ENCODE data around the gene TARS2.

The TARS2 gene, protein sequence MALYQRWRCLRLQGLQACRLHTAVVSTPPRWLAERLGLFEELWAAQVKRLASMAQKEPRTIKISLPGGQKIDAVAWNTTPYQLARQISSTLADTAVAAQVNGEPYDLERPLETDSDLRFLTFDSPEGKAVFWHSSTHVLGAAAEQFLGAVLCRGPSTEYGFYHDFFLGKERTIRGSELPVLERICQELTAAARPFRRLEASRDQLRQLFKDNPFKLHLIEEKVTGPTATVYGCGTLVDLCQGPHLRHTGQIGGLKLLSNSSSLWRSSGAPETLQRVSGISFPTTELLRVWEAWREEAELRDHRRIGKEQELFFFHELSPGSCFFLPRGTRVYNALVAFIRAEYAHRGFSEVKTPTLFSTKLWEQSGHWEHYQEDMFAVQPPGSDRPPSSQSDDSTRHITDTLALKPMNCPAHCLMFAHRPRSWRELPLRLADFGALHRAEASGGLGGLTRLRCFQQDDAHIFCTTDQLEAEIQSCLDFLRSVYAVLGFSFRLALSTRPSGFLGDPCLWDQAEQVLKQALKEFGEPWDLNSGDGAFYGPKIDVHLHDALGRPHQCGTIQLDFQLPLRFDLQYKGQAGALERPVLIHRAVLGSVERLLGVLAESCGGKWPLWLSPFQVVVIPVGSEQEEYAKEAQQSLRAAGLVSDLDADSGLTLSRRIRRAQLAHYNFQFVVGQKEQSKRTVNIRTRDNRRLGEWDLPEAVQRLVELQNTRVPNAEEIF

DNA sequence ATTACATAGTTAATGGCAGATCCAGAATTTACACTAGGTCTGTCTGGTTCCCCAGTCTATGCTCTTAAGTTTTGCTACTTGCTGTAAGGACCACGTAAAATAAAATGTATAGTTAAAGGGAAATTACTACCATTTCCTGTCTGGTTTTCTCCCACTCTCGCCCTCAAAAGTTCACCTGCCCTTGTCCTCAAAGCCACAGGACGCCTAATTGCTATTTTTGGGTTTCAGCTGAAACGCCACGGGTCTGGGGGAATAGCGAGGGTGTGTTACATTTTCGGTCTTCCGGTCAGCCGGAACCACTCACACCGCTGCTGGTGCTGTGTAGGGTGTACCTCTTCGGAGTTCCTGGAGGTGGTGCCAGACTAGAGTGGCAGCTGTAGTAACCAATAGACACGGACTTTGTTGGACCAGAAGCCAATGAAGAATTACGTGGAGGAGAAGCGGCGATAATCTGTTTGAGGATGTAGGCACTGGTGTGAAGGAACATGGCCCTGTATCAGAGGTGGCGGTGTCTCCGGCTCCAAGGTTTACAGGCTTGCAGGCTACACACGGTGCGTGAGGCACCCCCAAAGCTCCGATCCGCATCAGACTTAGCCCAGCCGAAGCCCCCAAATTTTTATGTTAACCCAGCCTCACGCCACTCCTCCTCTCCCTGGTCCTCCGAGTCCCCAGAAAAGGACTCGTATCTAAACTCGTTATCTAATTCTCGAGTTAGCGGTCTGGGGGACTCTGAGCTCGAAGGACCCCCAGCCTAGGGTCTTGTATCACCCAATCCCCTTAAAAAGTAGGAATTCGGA lies at the start of gene TARS2:
Gene TARS2, plus strand, starts transcription at position 454 of the 797 bp plus-strand sequence. Its CDS starts 32 bp downstream, at position 486.
- DNase-seq: peak; percentile 100

DNA sequence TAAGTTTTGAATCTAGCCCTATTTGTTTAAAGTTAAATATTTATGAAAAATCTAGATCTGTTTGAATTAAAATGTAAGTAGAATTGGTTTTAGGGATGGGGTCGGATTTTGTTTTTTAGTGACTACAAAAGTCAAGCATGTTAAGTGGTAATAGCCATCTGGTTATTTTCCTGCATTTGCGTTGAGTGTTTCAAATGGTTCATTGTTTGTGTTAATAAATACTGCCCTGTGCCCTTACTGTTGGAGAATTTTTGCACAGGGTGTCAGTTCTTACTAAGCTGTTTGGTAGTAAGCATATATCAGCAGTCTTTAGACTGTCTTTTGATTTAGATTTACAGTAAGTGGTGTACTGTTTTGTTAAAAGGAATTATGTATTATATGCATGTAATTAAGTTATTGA lies 46.1 kb upstream of the TARS2 start:
- DNase-seq: no peak

DNA sequence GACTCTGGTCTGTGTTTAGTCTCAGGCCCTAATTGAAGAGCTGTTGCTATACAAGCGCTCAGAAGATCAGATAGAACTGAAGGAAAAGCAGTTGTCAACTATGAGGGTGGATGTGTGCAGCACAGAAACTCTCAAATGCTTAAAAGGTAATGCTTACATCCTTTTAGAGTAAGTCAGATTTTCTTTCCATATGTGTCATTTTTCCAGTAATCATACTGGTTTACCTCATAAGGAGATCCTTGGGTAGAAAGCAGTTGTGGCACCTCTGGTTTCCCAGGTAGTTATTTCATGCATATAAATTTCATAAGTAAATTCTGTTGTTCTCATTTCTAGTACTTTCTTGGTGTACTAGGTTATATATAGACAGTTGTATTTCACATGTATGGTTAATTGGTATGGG lies 43.0 kb upstream of the TARS2 start:
- DNase-seq: no peak

DNA sequence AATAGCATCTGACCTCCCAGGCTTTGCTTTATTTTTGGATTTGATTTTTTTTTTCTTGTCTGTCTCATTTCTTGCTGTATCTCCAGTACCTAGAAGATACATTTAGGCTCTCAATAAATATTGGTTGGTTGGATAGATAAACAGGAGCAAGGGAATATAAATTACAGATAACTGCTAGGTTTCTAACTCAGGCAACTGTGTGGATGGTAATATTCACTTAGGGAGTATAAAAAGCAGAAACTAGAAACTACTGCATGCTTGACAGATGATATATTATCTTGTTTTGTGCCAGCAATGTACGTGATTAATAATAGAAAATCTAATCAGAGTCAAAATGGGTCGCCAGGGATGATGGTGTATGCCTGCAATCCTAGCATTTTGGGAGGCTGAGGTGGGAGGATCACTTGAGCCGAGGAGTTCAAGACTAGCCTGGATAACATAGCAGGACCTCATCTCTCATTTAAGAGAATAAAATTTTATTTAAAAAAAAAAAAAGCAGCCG lies 31.0 kb upstream of the TARS2 start:
- DNase-seq: no peak

DNA sequence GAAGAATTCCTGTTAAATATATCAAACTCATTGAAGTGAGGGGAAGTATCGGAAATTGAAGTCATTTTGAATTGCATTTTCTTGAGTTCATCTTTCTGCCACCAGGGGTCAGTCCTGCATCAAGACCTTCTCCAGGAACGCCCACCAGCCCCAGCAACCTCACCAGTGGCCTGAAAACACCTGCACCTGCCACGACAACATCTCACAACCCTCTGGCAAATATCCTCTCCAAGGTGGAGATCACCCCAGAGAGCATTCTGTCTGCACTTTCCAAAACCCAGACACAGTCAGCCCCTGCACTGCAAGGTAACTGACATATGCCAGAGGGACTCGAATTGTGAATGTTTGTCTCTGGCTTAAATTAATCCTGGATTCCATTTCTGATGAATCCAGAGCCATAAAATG lies 22.8 kb upstream of the TARS2 start:
- peak; percentile 56 for DNase-seq

DNA sequence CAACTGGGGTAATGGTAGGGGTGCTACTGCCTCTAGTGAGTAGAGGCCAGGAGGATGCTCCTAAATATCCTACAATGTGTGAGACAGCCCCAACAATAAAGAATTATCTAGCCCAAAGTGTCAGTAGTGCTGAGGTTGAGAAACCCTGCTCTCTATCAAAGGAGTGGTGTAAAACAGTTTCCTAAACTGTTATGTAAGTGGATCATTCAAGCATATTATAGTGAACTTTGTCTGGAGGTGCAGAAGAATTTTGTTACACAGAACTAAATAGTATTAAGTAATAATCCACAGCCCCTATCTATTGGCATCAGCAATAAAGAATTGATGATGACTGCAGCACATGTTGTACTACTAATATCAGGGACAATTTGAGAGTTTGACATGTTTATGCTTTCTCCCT lies 20.3 kb upstream of the TARS2 start:
- no peak for DNase-seq

DNA sequence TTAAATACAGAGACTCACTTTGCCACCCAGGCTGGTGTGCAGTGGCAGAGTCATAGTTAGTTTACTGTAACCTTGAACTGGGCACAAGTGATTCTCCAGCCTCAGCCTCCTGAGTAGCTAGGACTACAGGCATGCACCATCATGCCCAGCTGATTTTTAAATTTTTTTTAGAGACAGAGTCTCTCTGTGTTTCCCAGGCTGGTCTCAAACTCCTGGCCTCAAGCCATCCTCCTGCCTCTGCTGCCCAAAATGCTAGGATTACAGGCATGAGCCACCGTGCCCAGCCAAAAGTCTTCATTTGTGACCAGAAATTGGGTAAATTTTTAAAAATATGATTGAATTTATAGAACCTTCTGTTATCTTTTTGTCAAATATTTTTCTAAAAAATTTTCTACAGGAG lies 17.9 kb upstream of the TARS2 start:
- no peak for DNase-seq

DNA sequence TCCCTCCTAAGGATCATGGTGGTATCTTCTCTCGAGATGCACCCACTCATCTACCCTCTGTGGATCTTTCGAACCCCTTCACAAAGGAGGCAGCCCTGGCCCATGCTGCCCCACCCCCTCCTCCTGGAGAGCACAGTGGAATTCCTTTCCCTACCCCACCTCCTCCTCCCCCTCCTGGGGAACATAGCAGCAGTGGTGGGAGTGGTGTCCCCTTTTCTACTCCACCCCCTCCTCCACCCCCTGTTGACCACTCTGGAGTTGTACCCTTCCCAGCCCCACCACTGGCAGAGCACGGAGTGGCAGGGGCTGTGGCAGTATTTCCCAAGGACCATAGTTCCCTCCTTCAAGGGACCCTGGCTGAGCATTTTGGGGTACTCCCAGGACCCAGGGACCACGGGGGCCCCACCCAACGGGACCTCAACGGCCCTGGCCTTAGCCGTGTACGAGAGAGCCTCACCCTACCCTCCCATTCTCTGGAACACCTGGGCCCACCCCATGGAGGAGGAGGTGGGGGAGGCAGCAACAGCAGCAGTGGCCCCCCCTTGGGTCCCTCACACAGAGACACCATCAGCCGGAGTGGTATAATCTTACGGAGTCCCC lies 14.5 kb upstream of the TARS2 start:
- DNase-seq: no peak

DNA sequence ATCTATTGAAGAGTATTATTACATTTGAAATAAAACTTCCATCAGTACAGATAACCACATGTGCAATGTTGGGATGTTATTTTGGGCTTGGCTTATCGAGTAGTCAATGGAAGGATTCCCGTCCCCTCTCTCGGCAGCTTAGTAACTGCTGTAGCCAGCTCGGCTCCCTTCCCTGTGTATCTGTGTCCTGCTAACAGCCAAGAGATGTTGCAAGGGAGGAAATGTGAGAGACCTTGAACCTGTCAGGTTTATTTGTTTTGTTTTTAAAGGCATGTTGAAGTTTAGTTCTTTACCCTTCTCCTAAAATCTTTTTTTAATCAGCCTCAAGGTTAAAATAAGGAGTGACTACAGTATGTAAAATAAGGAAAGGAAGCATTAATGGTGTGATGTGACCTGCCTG lies 13.6 kb upstream of the TARS2 start:
- no peak for DNase-seq

DNA sequence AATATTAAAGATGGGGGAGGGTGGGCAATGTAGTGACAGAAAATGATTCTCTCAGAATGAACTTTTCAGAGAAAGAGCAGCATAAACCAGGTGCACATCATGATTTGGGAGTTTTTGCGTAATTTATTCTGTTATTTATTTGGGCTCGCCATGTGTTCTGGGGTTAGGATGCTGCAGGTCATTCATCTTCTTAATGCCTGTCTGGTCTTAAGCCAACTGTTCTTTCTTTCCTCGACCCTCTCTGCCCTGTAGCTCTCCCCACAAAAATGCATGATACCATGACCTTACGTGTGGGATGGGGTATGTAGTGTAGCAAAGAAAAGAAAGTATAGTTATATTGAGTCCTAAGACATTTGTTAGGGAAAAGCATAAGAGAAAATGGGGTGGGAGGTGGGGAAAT lies 12.3 kb upstream of the TARS2 start:
- DNase-seq: no peak

DNA sequence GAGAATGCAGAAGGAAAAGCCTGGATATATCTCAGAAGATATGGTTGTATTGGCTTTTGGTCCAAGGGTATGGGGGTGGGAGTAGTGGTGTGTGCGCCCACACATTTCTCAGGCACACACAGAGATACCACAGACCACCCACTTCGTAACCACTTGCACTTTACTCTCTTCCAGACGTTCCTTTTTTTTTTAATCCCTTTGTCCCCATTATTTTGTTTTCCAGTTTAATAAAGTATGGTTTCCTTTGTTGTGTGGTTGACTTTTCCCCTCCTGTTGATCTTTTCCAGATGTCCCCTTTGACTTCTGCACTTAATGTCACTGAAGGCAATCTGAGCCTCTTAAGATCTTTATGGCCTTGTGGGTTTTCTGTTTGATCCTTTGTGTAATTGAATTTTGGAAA lies 10.5 kb upstream of the TARS2 start:
- DNase-seq: no peak

DNA sequence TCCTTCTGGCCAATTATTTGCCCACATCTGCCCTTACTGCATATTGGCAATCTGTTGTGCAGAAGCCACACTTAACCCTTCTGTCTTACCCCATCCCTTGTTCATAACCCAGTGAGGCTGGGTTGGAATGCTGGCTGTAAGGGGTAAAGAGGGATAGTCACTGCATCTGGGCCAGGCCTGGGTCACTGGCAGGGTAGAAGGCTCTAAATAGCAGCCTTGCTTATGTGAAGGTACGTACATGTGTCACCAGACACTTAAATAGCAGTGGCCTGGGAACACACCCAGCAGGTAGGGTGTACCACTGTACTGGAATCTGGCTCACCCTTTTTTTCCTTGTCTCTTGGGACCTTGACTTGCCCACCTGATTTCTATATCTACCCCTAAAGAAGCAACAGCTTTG lies 9.9 kb upstream of the TARS2 start:
- DNase-seq: no peak

DNA sequence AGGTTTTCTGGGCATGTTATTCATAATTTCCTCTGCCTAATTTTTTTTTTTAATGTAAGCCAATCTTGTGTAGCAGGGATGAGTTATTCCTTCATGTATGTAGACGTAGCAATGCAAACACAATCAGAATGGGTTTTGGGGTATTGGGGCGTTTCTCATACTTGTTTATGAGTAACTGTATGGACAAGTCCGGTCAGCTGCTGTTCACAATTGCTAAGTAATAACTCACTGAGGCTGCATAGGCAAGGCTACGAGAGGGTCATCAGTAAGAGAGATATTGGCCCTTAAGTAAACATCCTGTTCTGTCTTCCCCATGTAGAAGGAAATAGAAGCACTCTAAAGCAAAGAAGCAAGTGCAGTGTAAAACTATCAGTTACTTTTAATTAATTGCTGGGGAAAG lies 9.5 kb upstream of the TARS2 start:
- no peak for DNase-seq

DNA sequence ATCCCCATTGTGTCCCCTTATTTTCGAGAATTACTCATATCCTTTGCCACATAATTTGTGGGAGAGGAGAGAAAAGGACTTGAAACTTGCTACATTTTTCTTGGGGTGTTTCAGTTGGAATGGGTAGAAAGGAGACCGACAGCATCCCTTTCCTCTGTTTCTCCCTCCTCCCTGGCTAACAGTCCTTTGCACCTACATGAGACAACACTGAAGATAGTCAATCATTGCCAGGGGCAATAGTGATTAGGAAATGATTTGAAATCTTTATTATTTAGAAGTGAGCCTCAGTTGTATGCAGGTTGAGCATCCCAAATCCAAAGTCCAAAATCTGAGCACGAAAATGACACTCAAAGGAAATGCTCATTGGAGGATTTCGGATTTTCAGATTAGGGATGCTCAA lies 7.8 kb upstream of the TARS2 start:
- DNase-seq: no peak

DNA sequence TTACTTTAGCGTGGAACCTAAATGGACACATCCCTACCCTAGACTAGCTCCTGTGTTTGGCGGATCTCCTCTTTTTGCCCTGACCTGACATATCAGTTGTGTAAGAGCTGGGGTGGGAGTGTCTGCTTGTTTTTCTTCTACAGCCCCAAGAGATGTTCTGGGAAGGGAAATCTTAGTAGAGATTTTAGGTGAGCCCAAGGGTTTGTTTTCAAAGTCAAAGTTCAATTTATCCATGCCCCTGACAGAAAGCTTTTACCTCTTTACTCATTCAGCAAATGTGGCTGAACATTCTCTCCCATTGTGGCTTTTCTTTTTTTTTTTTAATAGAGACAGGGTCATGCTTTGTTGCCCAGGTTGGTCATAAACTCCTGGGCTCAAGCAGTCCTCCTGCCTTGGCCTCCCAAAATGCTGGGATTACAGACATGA lies 7.3 kb upstream of the TARS2 start:
- no peak for DNase-seq

DNA sequence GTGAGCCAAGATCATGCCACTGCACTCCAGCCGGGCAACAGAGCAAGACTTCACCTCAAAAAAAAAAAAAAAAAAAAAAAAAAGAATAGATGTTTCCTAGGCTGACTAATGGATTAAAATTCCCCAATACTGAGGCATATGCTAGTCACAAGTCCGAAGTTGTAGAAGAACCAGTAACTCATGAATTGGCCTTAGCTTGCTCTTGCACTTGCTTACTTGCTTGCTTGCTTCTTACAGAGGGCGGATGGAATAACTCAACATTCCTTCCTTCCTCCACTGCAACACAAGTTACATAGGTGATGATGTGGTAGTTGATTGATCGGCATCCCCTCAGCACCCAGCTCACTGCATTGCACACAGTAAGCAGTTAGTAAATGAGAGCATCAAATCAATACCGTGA lies 2.8 kb upstream of the TARS2 start:
- DNase-seq: no peak

DNA sequence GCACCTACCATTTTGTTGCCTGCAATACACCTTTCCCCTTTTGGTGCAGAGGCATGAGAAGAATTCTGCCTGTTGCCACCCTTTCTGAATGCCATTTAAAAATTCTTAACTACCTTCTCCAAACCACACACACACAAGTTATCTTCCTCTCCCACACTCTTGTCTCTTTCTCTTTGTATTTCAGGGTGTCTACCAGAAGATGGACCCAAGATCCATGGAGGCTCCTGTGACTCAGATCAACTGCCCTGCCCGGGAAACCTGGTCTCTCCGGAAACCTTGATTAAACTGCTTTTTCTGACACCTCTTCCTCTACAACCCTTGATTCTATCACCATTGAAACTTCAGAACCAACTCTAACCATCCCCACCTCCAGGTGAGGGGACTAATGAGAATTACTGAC lies 2.4 kb upstream of the TARS2 start:
- peak; percentile 13 for DNase-seq

DNA sequence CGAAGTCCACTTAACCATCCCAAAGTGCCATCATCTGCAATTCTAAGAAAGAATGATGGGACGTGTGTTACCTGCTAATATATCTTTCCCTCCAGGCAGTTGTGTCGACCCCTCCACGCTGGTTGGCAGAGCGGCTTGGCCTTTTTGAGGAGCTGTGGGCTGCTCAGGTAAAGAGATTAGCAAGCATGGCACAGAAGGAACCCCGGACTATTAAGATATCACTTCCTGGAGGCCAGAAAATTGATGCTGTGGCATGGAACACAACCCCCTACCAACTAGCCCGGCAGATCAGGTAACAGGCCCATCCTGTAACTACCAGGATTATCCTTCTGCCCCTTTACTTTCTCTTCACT lies 520 bp downstream of the TARS2 start:
- no peak for DNase-seq

DNA sequence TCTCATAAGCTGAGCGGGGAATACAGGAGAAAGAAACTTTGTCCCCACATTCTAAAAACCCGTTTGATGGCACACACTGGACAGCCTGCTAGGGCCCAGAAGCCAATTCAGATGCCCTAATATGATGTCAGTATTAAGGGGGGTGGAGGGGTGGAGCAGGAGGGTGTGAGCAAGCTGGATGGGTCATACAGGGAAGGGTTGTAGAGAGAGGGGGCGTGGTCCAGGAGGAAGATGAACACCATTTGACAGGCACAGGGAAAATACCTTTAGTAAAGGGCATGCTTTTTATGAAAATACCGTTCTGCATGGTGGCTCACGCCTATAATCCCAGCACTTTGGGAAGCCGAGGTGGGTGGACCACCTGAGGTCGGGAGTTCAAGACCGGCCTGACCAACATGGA lies 6.0 kb downstream of the TARS2 start:
- no peak for DNase-seq

DNA sequence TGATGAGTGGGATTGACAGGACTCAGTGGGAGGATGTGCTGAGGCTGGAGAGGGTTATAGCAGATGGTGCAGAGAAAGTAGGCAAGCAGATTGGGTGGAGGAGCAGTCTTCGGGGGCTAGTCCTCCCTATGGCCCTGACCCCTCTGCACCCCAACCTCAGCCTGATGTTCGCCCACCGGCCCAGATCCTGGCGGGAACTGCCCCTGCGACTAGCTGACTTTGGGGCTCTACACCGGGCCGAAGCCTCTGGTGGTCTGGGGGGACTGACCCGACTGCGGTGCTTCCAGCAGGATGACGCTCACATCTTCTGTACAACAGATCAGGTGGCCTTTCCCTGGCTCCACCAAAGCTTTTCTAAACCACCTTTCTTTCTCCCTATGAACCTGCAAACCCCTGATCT lies 11.1 kb downstream of the TARS2 start:
- no peak for DNase-seq

DNA sequence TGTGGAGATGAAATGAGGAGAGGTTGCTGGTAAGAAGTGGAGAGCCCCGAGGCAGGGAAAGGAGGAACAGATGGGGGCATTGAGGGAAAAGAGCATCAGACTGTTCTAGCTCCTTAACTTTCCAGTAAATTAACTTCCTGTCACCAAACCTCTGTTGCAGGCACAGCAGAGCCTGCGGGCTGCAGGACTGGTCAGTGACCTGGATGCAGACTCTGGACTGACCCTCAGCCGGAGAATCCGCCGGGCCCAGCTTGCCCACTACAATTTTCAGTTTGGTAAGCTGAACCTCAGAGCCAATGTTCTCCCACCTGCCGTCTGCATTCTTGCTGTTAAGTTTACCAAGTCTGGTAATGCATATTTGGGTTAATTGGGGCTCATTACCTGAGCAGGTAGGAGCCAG lies 18.2 kb downstream of the TARS2 start:
- DNase-seq: no peak

DNA sequence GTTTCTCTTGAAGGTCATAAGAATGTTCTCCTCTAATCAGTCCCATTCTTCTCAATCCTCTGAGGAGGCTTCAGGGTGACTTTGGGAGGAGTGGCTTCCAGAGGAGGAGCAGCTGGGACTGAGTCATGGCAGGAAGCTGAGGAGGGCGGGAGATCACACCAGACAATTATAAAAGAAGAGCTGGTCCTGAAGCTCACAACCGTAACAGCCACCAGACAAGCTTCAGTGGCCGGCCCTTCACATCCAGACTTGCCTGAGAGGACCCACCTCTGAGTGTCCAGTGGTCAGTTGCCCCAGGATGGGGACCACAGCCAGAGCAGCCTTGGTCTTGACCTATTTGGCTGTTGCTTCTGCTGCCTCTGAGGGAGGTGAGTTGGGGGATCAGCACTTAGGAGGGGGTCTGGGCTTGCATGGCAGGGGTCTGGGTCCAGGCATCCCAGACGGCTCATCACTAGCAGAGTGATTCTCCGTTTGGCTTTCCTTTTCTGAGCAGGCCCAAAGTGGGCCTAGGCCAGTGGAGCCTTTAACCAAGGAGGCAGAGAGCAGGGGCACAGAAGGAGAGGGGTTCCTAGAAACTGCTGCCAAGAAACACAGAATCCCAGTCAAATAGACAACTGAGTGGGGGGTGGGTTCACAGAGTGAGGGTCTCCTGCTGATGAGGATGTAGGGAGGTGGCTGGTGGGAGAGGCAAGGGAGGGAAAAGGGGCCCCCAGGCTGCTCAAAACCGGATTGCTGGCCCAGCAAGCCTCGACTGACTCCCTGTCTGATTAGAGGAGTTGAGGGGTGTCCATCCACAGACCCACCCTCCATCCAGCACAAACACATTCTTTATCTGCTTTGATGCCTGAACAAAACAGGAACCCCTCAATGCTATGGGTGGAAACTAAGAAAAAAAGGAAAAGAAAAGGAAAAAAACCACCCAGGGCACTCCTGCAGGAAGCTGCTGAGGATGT lies 21.0 kb downstream of the TARS2 start, which contains the start of gene ECM1:
Gene ECM1, plus strand, starts transcription at position 198 of the 953 bp plus-strand sequence. Its CDS starts 101 bp downstream, at position 299.
- DNase-seq: no peak

All from NCI-H1092 treated with DMSO at 0.1 percent for 48 hours (cell line).